ENCODE results near the gene ATXN3L. TPM values are rescaled to one million over a fixed set of nuclear protein-coding genes. Genes with fewer than 3 reads are reported as not detected.

ATXN3L gene
- total RNA-seq, 2 experiments from 2014 or later, result not detected

- no peak overlapping the region for H3K4me2 ChIP-seq (ENCODE audit: low read length)
- H4K20me1 ChIP-seq (ENCODE audit: insufficient read depth, low read length), result no peaks in the 10 kb centered on the region
- H3K9me2 ChIP-seq (ENCODE audit: insufficient read depth, low read length), result no peaks in the 10 kb centered on the region
- BruUV-seq (replicated peaks), result no TSS peak
- no peak overlapping the region for H2AFZ ChIP-seq (ENCODE audit: low read length)
- no peak overlapping the region for H3K4me3 ChIP-seq (ENCODE audit: low read depth, low read length, poor library complexity, severe bottlenecking)
- no peaks in the 10 kb centered on the region for H3K4me1 ChIP-seq (ENCODE audit: insufficient read depth, low read length, poor library complexity, severe bottlenecking)
- POLR2A ChIA-PET, result no interaction called here
- no peaks in the 10 kb centered on the region for H3K79me2 ChIP-seq (ENCODE audit: insufficient read depth, low read depth, low read length)
- no peak overlapping the region for H3K27ac ChIP-seq (ENCODE audit: low read depth, low read length, poor library complexity, severe bottlenecking)
- intact Hi-C loops (cut with micrococcal nuclease; ENCODE audit: unreplicated experiment), result loop anchor here (10.0 kb wide), 1 partner anchor 415 kb away; no protein-coding TSS in a partner anchor
- CTCF ChIA-PET (ENCODE audit: unreplicated experiment), result no interaction called here
- TF ChIP-seq CTCF (conservative IDR thresholded peaks at IDR 0.05; ENCODE audit: low read length) (no peak), EZH2phosphoT487 (IDR thresholded peaks at IDR 0.05; ENCODE audit: borderline replicate concordance, low read depth, low read length) (no peak)
- peak; percentile 29 for DNase-seq (ENCODE audit: low spot score)
- no peaks in the 10 kb centered on the region for H3K9me3 ChIP-seq (ENCODE audit: low read length)
- H3K36me3 ChIP-seq (ENCODE audit: insufficient read depth, low read length), result no peaks in the 10 kb centered on the region
Observed at GRCh38 chrX:13360146-13360545, 40.3 kb upstream of the ATXN3L start.

- H3K4me2 ChIP-seq (ENCODE audit: low read length), result no peak overlapping the region
- no peaks in the 10 kb centered on the region for H3K9me2 ChIP-seq (ENCODE audit: insufficient read depth, low read length)
- H4K20me1 ChIP-seq (ENCODE audit: insufficient read depth, low read length), result no peaks in the 10 kb centered on the region
- H3K79me2 ChIP-seq (ENCODE audit: insufficient read depth, low read depth, low read length), result no peaks in the 10 kb centered on the region
- CTCF ChIA-PET (ENCODE audit: unreplicated experiment), result no interaction called here
- intact Hi-C loops (cut with micrococcal nuclease; ENCODE audit: unreplicated experiment), result no loop called here
- no peaks in the 10 kb centered on the region for H3K9me3 ChIP-seq (ENCODE audit: low read length)
- TF ChIP-seq CTCF (conservative IDR thresholded peaks at IDR 0.05; ENCODE audit: low read length) (no peak), EZH2phosphoT487 (IDR thresholded peaks at IDR 0.05; ENCODE audit: borderline replicate concordance, low read depth, low read length) (no peak)
- no peak overlapping the region for H3K27ac ChIP-seq (ENCODE audit: low read depth, low read length, poor library complexity, severe bottlenecking)
- H3K4me1 ChIP-seq (ENCODE audit: insufficient read depth, low read length, poor library complexity, severe bottlenecking), result no peaks in the 10 kb centered on the region
- no peak for DNase-seq (ENCODE audit: low spot score)
- no TSS peak for BruUV-seq (replicated peaks)
- no peak overlapping the region for H3K4me3 ChIP-seq (ENCODE audit: low read depth, low read length, poor library complexity, severe bottlenecking)
- no peaks in the 10 kb centered on the region for H3K36me3 ChIP-seq (ENCODE audit: insufficient read depth, low read length)
- no peak overlapping the region for H2AFZ ChIP-seq (ENCODE audit: low read length)
- POLR2A ChIA-PET, result interaction anchor here (0.6 to 0.7 kb wide), 2 partner anchors 8 to 404 kb away, joined by 3 read pairs; no protein-coding TSS in a partner anchor
Observed at GRCh38 chrX:13357925-13358324, 38.1 kb upstream of the ATXN3L start.

GRCh38 chrX:13346646-13347045 is 26.8 kb upstream of the ATXN3L start:
- ChIA-PET CTCF (ENCODE audit: unreplicated experiment) (interaction anchor here (1.4 kb wide), 1 partner anchor 142 kb away, joined by 3 read pairs; no protein-coding TSS in a partner anchor), POLR2A (interaction anchor here (0.6 to 1.1 kb wide), 3 partner anchors 10 to 186 kb away, joined by 3 read pairs; no protein-coding TSS in a partner anchor)
- Histone ChIP-seq H3K9me3 (ENCODE audit: low read length) (no peaks in the 10 kb centered on the region), H3K27ac (ENCODE audit: low read depth, low read length, poor library complexity, severe bottlenecking) (no peak overlapping the region), H3K9me2 (ENCODE audit: insufficient read depth, low read length) (no peaks in the 10 kb centered on the region), H3K36me3 (ENCODE audit: insufficient read depth, low read length) (no peaks in the 10 kb centered on the region), H3K79me2 (ENCODE audit: insufficient read depth, low read depth, low read length) (no peaks in the 10 kb centered on the region), H4K20me1 (ENCODE audit: insufficient read depth, low read length) (no peaks in the 10 kb centered on the region), H3K4me2 (ENCODE audit: low read length) (no peak overlapping the region), H3K4me1 (ENCODE audit: insufficient read depth, low read length, poor library complexity, severe bottlenecking) (peaks cover 19% of the 10 kb centered on the region), H3K4me3 (ENCODE audit: low read depth, low read length, poor library complexity, severe bottlenecking) (no peak overlapping the region), H2AFZ (ENCODE audit: low read length) (no peak overlapping the region)
- BruUV-seq (replicated peaks), result no TSS peak
- intact Hi-C loops (cut with micrococcal nuclease; ENCODE audit: unreplicated experiment), result no loop called here
- no peak for DNase-seq (ENCODE audit: low spot score)
- no peak for TF ChIP-seq CTCF (conservative IDR thresholded peaks at IDR 0.05; ENCODE audit: low read length)
- no peak for TF ChIP-seq EZH2phosphoT487 (IDR thresholded peaks at IDR 0.05; ENCODE audit: borderline replicate concordance, low read depth, low read length)
